ENCODE results near the gene STX1B. TPM values are rescaled to one million over a fixed set of nuclear protein-coding genes. Genes with fewer than 3 reads are reported as not detected.

The STX1B gene
- total and polyA plus RNA-seq, 2 donors (not counting 3 experiments of a cell fraction or from before 2014, with no cell fraction given): 0.11 to 0.14 TPM

DNA sequence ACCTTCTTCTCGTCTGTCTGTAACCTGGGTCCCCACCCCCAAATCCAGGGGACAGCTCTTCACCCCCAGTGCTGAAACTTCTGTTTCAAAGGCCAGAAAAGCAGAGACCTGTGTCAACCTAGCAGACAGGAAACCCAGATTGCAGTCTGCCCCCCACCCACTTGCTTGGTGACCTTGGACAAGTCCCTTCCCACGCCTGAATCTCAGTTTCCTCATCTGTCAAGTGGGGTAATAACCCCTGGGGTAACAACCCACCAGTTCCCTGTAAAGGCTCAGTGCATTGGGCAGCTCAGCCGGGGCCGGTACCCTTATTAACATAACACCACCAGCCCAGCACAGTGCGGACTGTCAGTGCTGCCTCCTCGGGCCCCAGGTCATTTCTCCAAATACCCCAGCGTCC is 1.3 kb downstream of the STX1B start:
- Histone ChIP-seq H3K4me2 (ENCODE audit: insufficient read depth, low read length) (no peak overlapping the region), H3K27ac (ENCODE audit: insufficient read depth, low read depth, low read length) (no peak overlapping the region), H3K79me2 (ENCODE audit: control insufficient read depth, insufficient read depth, low read length) (no peaks in the 10 kb centered on the region), H2AFZ (ENCODE audit: low read depth, low read length) (no peak overlapping the region), H3K36me3 (ENCODE audit: control insufficient read depth in 2 of 2, extremely low read depth in 1 of 2, insufficient read depth in 2 of 2, low read length in 2 of 2) (no peaks in the 10 kb centered on the region), H3K27me3 (ENCODE audit: control insufficient read depth in 2 of 2, insufficient read depth in 2 of 2, low read length in 2 of 2) (peaks cover 17 to 32% of the 10 kb centered on the region in 2 experiments), H3K9ac (replicated peaks; ENCODE audit: extremely low read depth, insufficient read depth, low read length) (no peak overlapping the region), H3K9me3 (replicated peaks; ENCODE audit: control insufficient read depth, insufficient read depth, low read length) (no peaks in the 10 kb centered on the region), H3K4me1 (ENCODE audit: control insufficient read depth, extremely low read depth, insufficient read depth, low read length) (no peaks in the 10 kb centered on the region), H3K4me3 (replicated peaks in 1 of 3; ENCODE audit: insufficient read depth in 1 of 3, low read depth in 1 of 3, low read length in 3 of 3) (no peak overlapping the region), H4K20me1 (replicated peaks; ENCODE audit: control insufficient read depth, extremely low read depth, insufficient read depth, low read length) (no peaks in the 10 kb centered on the region), H3K9me1 (replicated peaks; ENCODE audit: control insufficient read depth, extremely low read depth, insufficient read depth, low read length) (no peaks in the 10 kb centered on the region)
- ChIA-PET CTCF (no interaction called here), POLR2A (no interaction called here)
- FAIRE-seq (no peak), DNase-seq (ENCODE audit: low read depth, low spot score) (no peak)
- dilution Hi-C loops (cut with MboI; ENCODE audit: extremely low pct_ligation_motif_present, low sequenced_read_pairs) (no loop called here), intact Hi-C loops (cut with micrococcal nuclease) (no loop called here)
- no peak for TF ChIP-seq MAX (IDR thresholded peaks at IDR 0.05; ENCODE audit: insufficient read depth, insufficient read length)
- no peak for TF ChIP-seq POLR2A (IDR thresholded peaks at IDR 0.05; ENCODE audit: low read depth, low read length)
- no peak for TF ChIP-seq JUN (IDR thresholded peaks at IDR 0.05; ENCODE audit: borderline replicate concordance, insufficient read depth, insufficient read length, low read depth)
- TF ChIP-seq CTCF (IDR thresholded peaks at IDR 0.05; ENCODE audit: extremely low read depth in 1 of 2, insufficient read depth in 1 of 2, low read depth in 1 of 2, low read length in 2 of 2): no peak
- no peak for TF ChIP-seq FOS (IDR thresholded peaks at IDR 0.05; ENCODE audit: borderline replicate concordance, insufficient read depth, low read length)
- no peak for TF ChIP-seq GATA2 (IDR thresholded peaks at IDR 0.05; ENCODE audit: insufficient read depth, insufficient read length, low read depth, low read length)
- TF ChIP-seq MYC (IDR thresholded peaks at IDR 0.05; ENCODE audit: low read depth, low read length): no peak
- no TSS peak for BruUV-seq (replicated peaks)

Data from endothelial cell of umbilical vein (primary cell).